ENCODE results near the gene DDX24. TPM values are rescaled to one million over a fixed set of nuclear protein-coding genes. Genes with fewer than 3 reads are reported as not detected.

DDX24 gene
- total and polyA plus RNA-seq, 2 experiments from 2014 or later: 123 to 149 TPM

DNA sequence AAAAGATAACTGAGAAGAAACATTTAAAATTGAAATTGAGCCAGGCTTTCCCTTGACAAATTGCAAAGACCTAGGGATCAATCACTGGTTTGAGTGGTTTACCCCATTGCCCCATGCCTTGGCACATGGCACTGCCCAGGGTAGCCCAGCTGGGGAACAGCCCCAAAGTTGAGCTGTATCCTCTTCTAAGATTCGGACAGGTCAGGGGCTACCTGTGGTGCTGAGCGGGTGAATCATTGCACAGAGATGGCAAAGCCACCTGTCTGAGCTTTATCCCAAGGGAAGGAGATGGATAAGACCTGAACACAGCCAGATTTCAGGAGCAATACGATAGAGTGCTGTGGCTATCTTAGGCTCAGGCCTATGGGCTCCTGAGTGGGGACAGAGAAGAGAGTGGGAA lies 41.4 kb upstream of the DDX24 start:
- H3K9ac ChIP-seq: no peak overlapping the region
- H3K36me3 ChIP-seq (ENCODE audit: low read depth): no peaks in the 10 kb centered on the region
- no peak for DNase-seq
- H2AFZ ChIP-seq: no peak overlapping the region
- H4K20me1 ChIP-seq (ENCODE audit: insufficient read depth): no peaks in the 10 kb centered on the region
- no peaks in the 10 kb centered on the region for H3K79me2 ChIP-seq (ENCODE audit: insufficient read depth)
- H3K9me3 ChIP-seq (ENCODE audit: low read depth): no peaks in the 10 kb centered on the region
- TF ChIP-seq EZH2phosphoT487 (IDR thresholded peaks at IDR 0.05; ENCODE audit: insufficient read depth, low read depth) (no peak), EZH2 (IDR thresholded peaks at IDR 0.05; ENCODE audit: insufficient read depth, poor library complexity, severe bottlenecking) (no peak)
- H3F3A ChIP-seq (ENCODE audit: insufficient read depth): peaks cover 12% of the 10 kb centered on the region
- H3K27me3 ChIP-seq (replicated peaks; ENCODE audit: insufficient read depth): no peaks in the 10 kb centered on the region; the same call in 1 of the 2 replicates
- H3K4me2 ChIP-seq (ENCODE audit: unreplicated experiment): no peak overlapping the region
- no peak overlapping the region for H3K4me3 ChIP-seq
- WGBS, 2 experiments (ENCODE audit: low coverage in 1 of 2, low lambda C conversion rate in 2 of 2, missing lambda C conversion rate in 2 of 2): 90 to 97% methylated on average over 3 of the region's 3 CpGs
- in situ Hi-C loops (cut with MboI): no loop called here
- peaks cover 15% of the 10 kb centered on the region for H3K4me1 ChIP-seq (ENCODE audit: insufficient read depth)
- no peak overlapping the region for H3K27ac ChIP-seq
- no peaks in the 10 kb centered on the region for H3K9me2 ChIP-seq (ENCODE audit: insufficient read depth)

GRCh38 chr14:94121485-94121884 lies 40.5 kb upstream of the DDX24 start:
- no peaks in the 10 kb centered on the region for H3K9me2 ChIP-seq (ENCODE audit: insufficient read depth)
- no peaks in the 10 kb centered on the region for H3K79me2 ChIP-seq (ENCODE audit: insufficient read depth)
- H3K4me2 ChIP-seq (ENCODE audit: unreplicated experiment): peak overlapping the region; percentile 35
- no peaks in the 10 kb centered on the region for H3K36me3 ChIP-seq (ENCODE audit: low read depth)
- H3K27ac ChIP-seq: peak overlapping the region; percentile 68
- WGBS, 2 experiments (ENCODE audit: low coverage in 1 of 2, low lambda C conversion rate in 2 of 2, missing lambda C conversion rate in 2 of 2): 37 to 38% methylated on average over 3 of the region's 3 CpGs
- no peaks in the 10 kb centered on the region; the same call in 1 of the 2 replicates for H3K27me3 ChIP-seq (replicated peaks; ENCODE audit: insufficient read depth)
- in situ Hi-C loops (cut with MboI): no loop called here
- H3K9ac ChIP-seq: no peak overlapping the region
- TF ChIP-seq EZH2 (IDR thresholded peaks at IDR 0.05; ENCODE audit: insufficient read depth, poor library complexity, severe bottlenecking): no peak
- TF ChIP-seq EZH2phosphoT487 (IDR thresholded peaks at IDR 0.05; ENCODE audit: insufficient read depth, low read depth): no peak
- DNase-seq: peak; percentile 14
- peaks cover 15% of the 10 kb centered on the region for H3K4me1 ChIP-seq (ENCODE audit: insufficient read depth)
- no peak overlapping the region for H3K4me3 ChIP-seq
- H3K9me3 ChIP-seq (ENCODE audit: low read depth): no peaks in the 10 kb centered on the region
- H3F3A ChIP-seq (ENCODE audit: insufficient read depth): peaks cover 12% of the 10 kb centered on the region
- no peaks in the 10 kb centered on the region for H4K20me1 ChIP-seq (ENCODE audit: insufficient read depth)
- no peak overlapping the region for H2AFZ ChIP-seq

GRCh38 chr14:94120667-94121340 lies 39.8 kb upstream of the DDX24 start:
- H3K27me3 ChIP-seq (replicated peaks; ENCODE audit: insufficient read depth): no peaks in the 10 kb centered on the region; the same call in 1 of the 2 replicates
- WGBS, 2 experiments (ENCODE audit: low coverage in 1 of 2, low lambda C conversion rate in 2 of 2, missing lambda C conversion rate in 2 of 2): 48 to 50% methylated on average over 5 of the region's 5 CpGs
- H3K4me2 ChIP-seq (ENCODE audit: unreplicated experiment): no peak overlapping the region
- H3F3A ChIP-seq (ENCODE audit: insufficient read depth): peaks cover 12% of the 10 kb centered on the region
- H3K4me3 ChIP-seq: no peak overlapping the region
- no peaks in the 10 kb centered on the region for H3K9me3 ChIP-seq (ENCODE audit: low read depth)
- peak; percentile 86 for DNase-seq
- no peaks in the 10 kb centered on the region for H3K9me2 ChIP-seq (ENCODE audit: insufficient read depth)
- H3K9ac ChIP-seq: no peak overlapping the region
- H3K27ac ChIP-seq: peak overlapping the region; percentile 68
- TF ChIP-seq EZH2 (IDR thresholded peaks at IDR 0.05; ENCODE audit: insufficient read depth, poor library complexity, severe bottlenecking): no peak
- no peak for TF ChIP-seq EZH2phosphoT487 (IDR thresholded peaks at IDR 0.05; ENCODE audit: insufficient read depth, low read depth)
- no peaks in the 10 kb centered on the region for H3K79me2 ChIP-seq (ENCODE audit: insufficient read depth)
- H4K20me1 ChIP-seq (ENCODE audit: insufficient read depth): no peaks in the 10 kb centered on the region
- no peak overlapping the region for H2AFZ ChIP-seq
- H3K4me1 ChIP-seq (ENCODE audit: insufficient read depth): peaks cover 15% of the 10 kb centered on the region
- in situ Hi-C loops (cut with MboI): no loop called here
- H3K36me3 ChIP-seq (ENCODE audit: low read depth): no peaks in the 10 kb centered on the region

DNA sequence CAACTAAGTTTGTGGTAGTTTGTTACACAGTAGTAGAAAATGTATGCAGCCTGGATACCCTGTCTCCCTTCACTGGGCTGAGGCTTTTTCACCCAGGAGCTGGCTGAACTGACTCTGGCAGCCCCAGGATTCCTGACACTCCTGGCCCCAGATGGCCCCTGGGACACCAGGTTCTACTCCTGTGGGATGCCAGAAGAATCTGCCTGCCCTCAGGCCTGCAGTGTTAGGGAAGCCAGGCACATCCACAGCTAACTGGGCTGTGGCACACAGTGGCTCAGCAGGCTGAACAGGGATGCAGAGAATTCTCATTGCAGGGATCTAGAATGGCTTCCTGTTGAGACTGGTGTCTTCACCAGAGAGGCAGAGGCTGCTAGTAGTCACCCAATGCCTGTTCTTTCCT lies 38.1 kb upstream of the DDX24 start:
- Histone ChIP-seq H3K9me2 (ENCODE audit: insufficient read depth) (no peaks in the 10 kb centered on the region), H3K4me3 (no peak overlapping the region), H4K20me1 (ENCODE audit: insufficient read depth) (no peaks in the 10 kb centered on the region), H3F3A (ENCODE audit: insufficient read depth) (peaks cover 12% of the 10 kb centered on the region), H3K9ac (no peak overlapping the region), H3K27ac (no peak overlapping the region), H3K4me1 (ENCODE audit: insufficient read depth) (peaks cover 15% of the 10 kb centered on the region), H2AFZ (no peak overlapping the region), H3K36me3 (ENCODE audit: low read depth) (no peaks in the 10 kb centered on the region), H3K9me3 (ENCODE audit: low read depth) (no peaks in the 10 kb centered on the region), H3K4me2 (ENCODE audit: unreplicated experiment) (no peak overlapping the region), H3K27me3 (replicated peaks; ENCODE audit: insufficient read depth) (no peaks in the 10 kb centered on the region; the same call in none of the 2 replicates), H3K79me2 (ENCODE audit: insufficient read depth) (no peaks in the 10 kb centered on the region)
- TF ChIP-seq EZH2phosphoT487 (IDR thresholded peaks at IDR 0.05; ENCODE audit: insufficient read depth, low read depth): no peak
- TF ChIP-seq EZH2 (IDR thresholded peaks at IDR 0.05; ENCODE audit: insufficient read depth, poor library complexity, severe bottlenecking): no peak
- in situ Hi-C loops (cut with MboI): no loop called here
- DNase-seq: no peak
